ENCODE measurements around the gene SCGB3A1. TPM values are rescaled to one million over a fixed set of nuclear protein-coding genes. Genes with fewer than 3 reads are reported as not detected.

Gene SCGB3A1
- total RNA-seq, 1 donor from 2014 or later: not detected

- H3K36me3 Mint-ChIP-seq (ENCODE audit: unreplicated experiment): no peaks in the 10 kb centered on the region
- no peak for TF ChIP-seq CTCF (IDR thresholded peaks at IDR 0.05; ENCODE audit: partially characterized antibody, unreplicated experiment)
- peaks cover 5% of the 10 kb centered on the region for H3K27me3 Mint-ChIP-seq (ENCODE audit: unreplicated experiment)
- peaks cover 1% of the 10 kb centered on the region for H3K9me3 Mint-ChIP-seq (ENCODE audit: unreplicated experiment)
- H3K4me1 Mint-ChIP-seq (ENCODE audit: low read depth, unreplicated experiment): no peaks in the 10 kb centered on the region
- H3K27ac Mint-ChIP-seq (ENCODE audit: unreplicated experiment): no peak overlapping the region
- no peak overlapping the region for H3K4me3 Mint-ChIP-seq (ENCODE audit: unreplicated experiment)
- no peak for DNase-seq
Observed at GRCh38 chr5:180598797-180599589, 7.7 kb upstream of the SCGB3A1 start.

GRCh38 chr5:180598316-180598701 lies 7.0 kb upstream of the SCGB3A1 start:
- H3K9me3 Mint-ChIP-seq (ENCODE audit: unreplicated experiment): peaks cover 1% of the 10 kb centered on the region
- H3K36me3 Mint-ChIP-seq (ENCODE audit: unreplicated experiment): no peaks in the 10 kb centered on the region
- DNase-seq: no peak
- peaks cover 9% of the 10 kb centered on the region for H3K27me3 Mint-ChIP-seq (ENCODE audit: unreplicated experiment)
- no peak overlapping the region for H3K27ac Mint-ChIP-seq (ENCODE audit: unreplicated experiment)
- TF ChIP-seq CTCF (IDR thresholded peaks at IDR 0.05; ENCODE audit: partially characterized antibody, unreplicated experiment): no peak
- no peak overlapping the region for H3K4me3 Mint-ChIP-seq (ENCODE audit: unreplicated experiment)
- no peaks in the 10 kb centered on the region for H3K4me1 Mint-ChIP-seq (ENCODE audit: low read depth, unreplicated experiment)

GRCh38 chr5:180596668-180597231 lies 5.5 kb upstream of the SCGB3A1 start:
- TF ChIP-seq CTCF (IDR thresholded peaks at IDR 0.05; ENCODE audit: partially characterized antibody, unreplicated experiment): no peak
- Mint-ChIP-seq H3K36me3 (ENCODE audit: unreplicated experiment) (no peaks in the 10 kb centered on the region), H3K9me3 (ENCODE audit: unreplicated experiment) (peaks cover 1% of the 10 kb centered on the region), H3K27me3 (ENCODE audit: unreplicated experiment) (peaks cover 20% of the 10 kb centered on the region), H3K4me3 (ENCODE audit: unreplicated experiment) (no peak overlapping the region), H3K4me1 (ENCODE audit: low read depth, unreplicated experiment) (no peaks in the 10 kb centered on the region), H3K27ac (ENCODE audit: unreplicated experiment) (no peak overlapping the region)
- no peak for DNase-seq

GRCh38 chr5:180596115-180596667 lies 4.9 kb upstream of the SCGB3A1 start:
- peaks cover 20% of the 10 kb centered on the region for H3K27me3 Mint-ChIP-seq (ENCODE audit: unreplicated experiment)

More at GRCh38 chr5:180596115-180596667, 4.9 kb upstream of the SCGB3A1 start:
- Mint-ChIP-seq H3K27ac (ENCODE audit: unreplicated experiment) (no peak overlapping the region), H3K4me3 (ENCODE audit: unreplicated experiment) (no peak overlapping the region), H3K36me3 (ENCODE audit: unreplicated experiment) (no peaks in the 10 kb centered on the region), H3K4me1 (ENCODE audit: low read depth, unreplicated experiment) (no peaks in the 10 kb centered on the region), H3K9me3 (ENCODE audit: unreplicated experiment) (peaks cover 1% of the 10 kb centered on the region)
- no peak for DNase-seq
- no peak for TF ChIP-seq CTCF (IDR thresholded peaks at IDR 0.05; ENCODE audit: partially characterized antibody, unreplicated experiment)
